ENCODE results near the gene CNOT6. TPM values are rescaled to one million over a fixed set of nuclear protein-coding genes. Genes with fewer than 3 reads are reported as not detected.

CNOT6 gene
- total RNA-seq, 4 donors from 2014 or later = 8.9 to 12.2 (median 11.2) TPM

DNA sequence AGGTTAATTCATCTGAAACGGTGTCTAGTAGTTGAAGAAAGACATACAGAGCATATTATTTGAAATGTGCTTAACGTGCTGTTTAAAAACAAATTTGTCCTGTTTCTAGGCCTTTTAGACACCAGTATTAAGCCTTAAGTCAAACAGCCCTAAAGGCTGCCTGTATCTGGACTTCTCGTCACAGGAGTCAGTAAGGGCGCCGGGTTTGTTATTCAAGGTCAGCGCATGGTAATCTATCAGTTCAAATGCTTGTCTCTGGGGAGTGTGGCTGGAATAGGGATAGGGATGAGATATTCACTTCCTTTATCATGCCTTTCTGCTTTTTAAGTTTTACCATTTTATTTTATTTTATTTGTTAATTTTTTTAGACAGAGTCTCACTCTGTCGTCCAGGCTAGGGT lies 9.4 kb upstream of the CNOT6 start:
- DNase-seq (ENCODE audit: low spot score in 2 of 2) = peak in 1 of 2 donors; percentile 36
- 67 to 70% methylated on average over 7 of the region's 7 CpGs for WGBS, 2 donors
- no peak for TF ChIP-seq POLR2A (IDR thresholded peaks at IDR 0.05)
- TF ChIP-seq, protein P1, sequence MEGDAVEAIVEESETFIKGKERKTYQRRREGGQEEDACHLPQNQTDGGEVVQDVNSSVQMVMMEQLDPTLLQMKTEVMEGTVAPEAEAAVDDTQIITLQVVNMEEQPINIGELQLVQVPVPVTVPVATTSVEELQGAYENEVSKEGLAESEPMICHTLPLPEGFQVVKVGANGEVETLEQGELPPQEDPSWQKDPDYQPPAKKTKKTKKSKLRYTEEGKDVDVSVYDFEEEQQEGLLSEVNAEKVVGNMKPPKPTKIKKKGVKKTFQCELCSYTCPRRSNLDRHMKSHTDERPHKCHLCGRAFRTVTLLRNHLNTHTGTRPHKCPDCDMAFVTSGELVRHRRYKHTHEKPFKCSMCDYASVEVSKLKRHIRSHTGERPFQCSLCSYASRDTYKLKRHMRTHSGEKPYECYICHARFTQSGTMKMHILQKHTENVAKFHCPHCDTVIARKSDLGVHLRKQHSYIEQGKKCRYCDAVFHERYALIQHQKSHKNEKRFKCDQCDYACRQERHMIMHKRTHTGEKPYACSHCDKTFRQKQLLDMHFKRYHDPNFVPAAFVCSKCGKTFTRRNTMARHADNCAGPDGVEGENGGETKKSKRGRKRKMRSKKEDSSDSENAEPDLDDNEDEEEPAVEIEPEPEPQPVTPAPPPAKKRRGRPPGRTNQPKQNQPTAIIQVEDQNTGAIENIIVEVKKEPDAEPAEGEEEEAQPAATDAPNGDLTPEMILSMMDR (IDR thresholded peaks at IDR 0.05) = no peak
- intact Hi-C loops (cut with DNase I; ENCODE audit: low total_unique reads) = no loop called here
- no peak overlapping the region for H3K4me3 ChIP-seq (ENCODE audit: low read depth, poor library complexity, severe bottlenecking)

DNA sequence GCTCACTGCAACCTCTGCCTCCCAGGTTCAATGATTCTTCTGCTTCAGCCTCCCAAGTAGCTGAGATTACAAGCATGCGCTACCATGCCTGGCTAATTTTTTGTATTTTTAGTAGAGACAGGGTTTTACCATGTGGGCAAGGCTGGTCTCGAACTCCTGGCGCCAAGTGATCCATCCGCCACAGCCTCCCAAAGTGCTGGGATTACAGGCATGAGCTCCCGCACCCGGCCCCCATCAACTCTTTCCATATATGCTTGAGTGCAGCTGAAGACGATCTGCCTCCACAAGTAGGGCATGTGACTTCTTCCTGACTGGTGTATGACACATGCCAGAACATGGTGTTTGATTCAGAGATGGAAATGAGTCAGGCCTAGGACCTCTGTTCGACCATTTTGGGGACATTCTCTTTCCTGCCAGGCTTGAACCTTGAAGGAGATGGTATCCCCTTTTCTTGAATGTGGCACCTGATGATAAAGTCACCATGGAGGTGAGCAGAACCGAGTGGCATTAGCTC lies 7.5 kb upstream of the CNOT6 start:
- no peak for TF ChIP-seq POLR2A (IDR thresholded peaks at IDR 0.05)
- TF ChIP-seq, protein P1 (IDR thresholded peaks at IDR 0.05) = no peak
- no peak overlapping the region for H3K4me3 ChIP-seq (ENCODE audit: low read depth, poor library complexity, severe bottlenecking)
- intact Hi-C loops (cut with DNase I; ENCODE audit: low total_unique reads) = no loop called here
- 85 to 90% methylated on average over 9 of the region's 9 CpGs for WGBS, 2 donors
- DNase-seq (ENCODE audit: low spot score in 2 of 2) = peak in 1 of 2 donors; percentile 68

DNA sequence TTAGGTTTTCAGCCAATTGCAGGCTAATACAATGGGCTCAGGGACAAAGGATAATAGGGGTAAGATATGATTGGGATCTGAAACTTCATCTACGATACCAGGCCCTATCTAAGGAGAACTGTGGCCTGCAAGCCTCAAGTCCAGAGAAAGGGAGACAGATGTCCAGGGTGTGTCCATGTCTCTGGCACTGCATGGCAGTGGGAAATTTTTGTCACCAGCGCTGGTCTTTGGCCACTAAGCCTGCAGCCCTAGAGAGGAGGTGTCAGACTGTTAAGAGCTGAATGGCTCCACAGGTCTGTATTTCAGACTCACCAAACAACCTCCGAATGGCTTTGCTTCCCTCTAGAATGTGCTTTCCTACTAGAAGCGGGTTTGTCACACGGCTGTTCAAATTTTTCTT lies 6.6 kb upstream of the CNOT6 start:
- TF ChIP-seq, protein P1 (IDR thresholded peaks at IDR 0.05) = no peak
- TF ChIP-seq POLR2A (IDR thresholded peaks at IDR 0.05) = no peak
- 89 to 93% methylated on average over 5 of the region's 5 CpGs for WGBS, 2 donors
- no peak overlapping the region for H3K4me3 ChIP-seq (ENCODE audit: low read depth, poor library complexity, severe bottlenecking)
- intact Hi-C loops (cut with DNase I; ENCODE audit: low total_unique reads) = no loop called here
- DNase-seq (ENCODE audit: low spot score in 2 of 2) = no peak

DNA sequence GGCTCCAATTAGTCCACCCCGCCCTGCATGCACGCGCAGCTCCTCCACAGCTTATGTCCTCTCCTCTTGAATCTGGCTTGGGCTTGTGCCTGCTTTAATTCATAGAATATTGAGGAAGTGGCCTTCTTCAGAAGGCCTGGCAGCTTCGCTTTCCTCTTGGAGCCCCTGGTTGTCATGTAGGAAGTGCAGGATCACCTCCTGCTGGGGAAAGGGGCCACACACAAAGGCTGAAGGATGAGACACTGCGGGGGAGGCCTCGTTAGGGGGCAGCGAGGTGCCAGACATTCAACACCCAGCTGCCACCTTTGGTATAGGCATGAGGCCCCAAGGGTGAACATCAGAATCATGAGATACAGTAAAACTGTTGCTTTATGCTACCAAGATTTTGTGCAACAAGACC lies 2.7 kb upstream of the CNOT6 start:
- 67 to 75% methylated on average over 7 of the region's 7 CpGs for WGBS, 2 donors
- peak in 1 of 2 donors; percentile 78 for DNase-seq (ENCODE audit: low spot score in 2 of 2)
- TF ChIP-seq POLR2A (IDR thresholded peaks at IDR 0.05) = no peak
- TF ChIP-seq, protein P1 (IDR thresholded peaks at IDR 0.05) = no peak
- intact Hi-C loops (cut with DNase I; ENCODE audit: low total_unique reads) = no loop called here
- no peak overlapping the region for H3K4me3 ChIP-seq (ENCODE audit: low read depth, poor library complexity, severe bottlenecking)

DNA sequence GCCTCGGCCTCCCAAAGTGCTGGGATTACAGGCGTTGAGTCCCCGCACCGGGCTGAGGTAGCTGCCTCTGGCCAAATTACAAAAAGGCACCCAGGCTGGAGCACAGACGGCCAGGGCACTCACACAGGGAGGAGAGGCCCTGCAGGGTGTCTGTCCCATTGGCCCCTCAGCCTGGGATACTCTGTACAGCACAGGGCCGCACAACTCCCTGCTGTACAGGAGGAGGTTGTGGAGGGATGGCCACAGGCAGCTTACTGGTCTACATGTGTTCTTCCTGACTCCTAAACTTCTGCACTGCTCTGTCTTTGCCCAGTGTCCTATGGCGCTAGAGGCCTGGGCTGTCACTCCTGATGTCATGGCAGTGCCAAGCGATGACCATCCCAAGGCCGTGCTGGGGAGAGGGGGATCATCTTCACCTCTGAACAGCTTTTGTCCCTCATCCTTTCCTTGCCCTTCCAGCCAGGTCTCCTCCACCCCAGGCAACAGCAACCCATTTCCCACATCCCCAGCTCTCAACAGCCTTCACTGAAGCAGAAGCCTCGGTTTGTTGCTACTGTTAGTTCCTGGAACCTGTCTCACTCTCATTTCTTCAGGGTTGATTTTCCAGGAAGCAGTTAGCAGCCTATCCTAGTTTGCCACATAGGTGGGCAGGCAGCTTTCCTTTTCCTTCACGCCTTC lies 1.8 kb upstream of the CNOT6 start:
- 91 to 95% methylated on average over 11 of the region's 11 CpGs for WGBS, 2 donors
- no peak overlapping the region for H3K4me3 ChIP-seq (ENCODE audit: low read depth, poor library complexity, severe bottlenecking)
- intact Hi-C loops (cut with DNase I; ENCODE audit: low total_unique reads) = no loop called here
- peak in 1 of 2 donors; percentile 54 for DNase-seq (ENCODE audit: low spot score in 2 of 2)
- TF ChIP-seq, protein P1 (IDR thresholded peaks at IDR 0.05) = no peak
- TF ChIP-seq POLR2A (IDR thresholded peaks at IDR 0.05) = no peak

Measured in lower leg skin (tissue), 4 donors.